HUES48 (cell line): ENCODE results near the gene CCDC150.

Experiments used
- H3K27ac ChIP-seq: one replicate; pipeline ENCODE4 v1.7.0; 2013; ENCODE audit warnings: low read depth, low read length, inconsistent platforms
- H3K27me3 ChIP-seq: 2 replicates; pipeline ENCODE4 v1.6.1; 2013; ENCODE audit warnings: mild to moderate bottlenecking, low read length; ENCODE audit not compliant: control insufficient read depth, insufficient read depth
- H3K36me3 ChIP-seq: 2 replicates; pipeline ENCODE4 v1.6.1; 2013; ENCODE audit warnings: low read length; ENCODE audit not compliant: control insufficient read depth, insufficient read depth
- H3K4me1 ChIP-seq: 2 replicates; pipeline ENCODE4 v1.6.1; 2013; ENCODE audit warnings: mild to moderate bottlenecking, low read length; ENCODE audit not compliant: control insufficient read depth, insufficient read depth
- H3K4me3 ChIP-seq: 2 replicates; pipeline ENCODE4 v1.5.1; 2013; ENCODE audit warnings: mild to moderate bottlenecking, low read depth, low read length
- H3K9ac ChIP-seq: 2 replicates; pipeline ENCODE4 v1.6.1; 2013; ENCODE audit warnings: mild to moderate bottlenecking, low read depth, low read length, moderate library complexity
- H3K9me3 ChIP-seq: 2 replicates; pipeline ENCODE4 v1.6.1; 2013; ENCODE audit warnings: low read length; ENCODE audit not compliant: control insufficient read depth, insufficient read depth

Gene CCDC150

DNA sequence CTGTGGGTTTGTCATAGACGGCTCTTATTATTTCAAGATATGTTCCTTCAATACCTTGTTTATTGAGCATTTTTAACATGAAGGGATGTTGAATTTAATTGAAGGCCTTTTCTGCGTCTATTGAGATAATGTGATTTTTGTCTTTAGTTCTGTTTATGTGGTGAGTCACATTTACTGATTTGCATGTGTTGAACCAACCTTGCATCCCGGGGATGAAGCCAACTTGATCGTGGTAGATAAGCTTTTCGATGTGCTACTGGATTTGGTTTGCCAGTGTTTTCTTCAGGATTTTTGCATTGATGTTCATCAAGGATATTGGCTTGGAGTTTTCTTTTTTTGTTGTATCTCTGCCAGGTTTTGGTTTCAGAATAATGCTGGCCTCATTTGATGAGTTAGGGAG lies 99.5 kb downstream of the CCDC150 start:
- H3K27ac ChIP-seq, result no peak overlapping the region
- H3K4me3 ChIP-seq, result no peak overlapping the region
- H3K9me3 ChIP-seq, result no peaks in the 10 kb centered on the region
- peaks cover 7% of the 10 kb centered on the region; the same call in 1 of the 2 replicates for H3K4me1 ChIP-seq
- H3K36me3 ChIP-seq, result peaks cover 17% of the 10 kb centered on the region
- H3K9ac ChIP-seq, result no peak overlapping the region
- H3K27me3 ChIP-seq, result no peaks in the 10 kb centered on the region

DNA sequence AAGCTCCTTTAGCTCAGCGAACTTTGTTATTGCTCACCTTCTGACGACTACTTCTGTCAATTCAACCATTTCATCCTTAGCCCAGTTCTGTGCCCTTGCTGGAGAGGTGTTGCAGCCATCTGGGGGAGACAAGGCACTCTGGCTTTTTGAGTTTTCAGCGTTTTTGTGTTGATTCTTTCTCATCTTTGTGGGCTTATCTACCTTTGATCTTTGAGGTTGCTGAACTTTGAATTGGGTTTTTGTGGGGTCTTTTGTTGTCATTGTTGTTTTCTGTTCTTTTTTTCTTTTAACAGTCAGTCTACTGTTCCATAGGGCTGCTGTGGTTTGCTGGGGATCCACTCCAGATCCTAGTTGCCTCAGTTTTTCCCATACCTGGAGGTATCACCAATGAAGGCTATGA lies 102.7 kb downstream of the CCDC150 start:
- Histone ChIP-seq H3K27ac (no peak overlapping the region), H3K9me3 (no peaks in the 10 kb centered on the region), H3K36me3 (peaks cover 9% of the 10 kb centered on the region), H3K4me1 (peaks cover 7% of the 10 kb centered on the region; the same call in 1 of the 2 replicates), H3K9ac (no peak overlapping the region), H3K27me3 (no peaks in the 10 kb centered on the region), H3K4me3 (no peak overlapping the region)

DNA sequence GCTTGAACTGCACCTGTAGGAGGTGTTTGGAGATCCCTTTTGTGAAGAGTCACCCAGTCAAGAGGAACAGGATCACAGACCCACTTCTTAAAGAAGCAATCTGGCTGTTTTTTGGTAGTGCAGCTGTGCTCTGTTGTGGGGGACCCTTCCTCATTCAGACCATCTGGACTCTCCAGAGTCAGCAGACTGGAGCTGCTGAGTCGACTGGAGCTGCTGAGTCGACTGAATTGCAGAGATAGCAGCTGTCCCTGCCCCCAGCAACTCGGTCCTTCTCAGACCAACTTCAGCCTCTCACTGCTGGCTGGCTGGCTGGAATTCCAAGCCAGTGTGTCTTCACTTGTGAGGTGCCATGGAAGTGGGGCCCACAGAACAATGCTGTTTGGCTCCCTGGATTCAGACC lies 103.2 kb downstream of the CCDC150 start:
- Histone ChIP-seq H3K27ac (no peak overlapping the region), H3K36me3 (peaks cover 9% of the 10 kb centered on the region), H3K9me3 (no peaks in the 10 kb centered on the region), H3K9ac (no peak overlapping the region), H3K27me3 (no peaks in the 10 kb centered on the region), H3K4me1 (peaks cover 7% of the 10 kb centered on the region; the same call in 1 of the 2 replicates), H3K4me3 (no peak overlapping the region)

DNA sequence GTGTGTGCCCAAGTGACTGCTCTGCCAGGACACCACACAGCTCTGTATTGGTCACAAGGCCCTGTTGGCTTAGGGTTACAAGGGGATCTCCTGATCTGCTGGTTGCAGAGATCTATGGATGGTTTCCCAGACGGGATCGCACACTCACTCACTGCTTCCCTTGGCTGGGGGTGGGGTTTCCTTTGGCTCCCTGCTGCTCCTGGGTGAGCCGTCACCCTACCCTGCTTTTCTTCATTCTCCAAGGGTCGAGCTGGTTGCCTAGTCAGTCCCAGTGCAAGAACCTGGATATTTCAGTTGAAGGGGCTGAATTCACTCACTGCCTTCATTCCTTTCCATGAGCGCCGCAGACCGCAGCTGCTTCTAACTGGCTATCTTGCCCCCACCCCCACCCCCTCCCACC lies 103.7 kb downstream of the CCDC150 start:
- H3K4me3 ChIP-seq, result no peak overlapping the region
- no peak overlapping the region for H3K9ac ChIP-seq
- H3K9me3 ChIP-seq, result no peaks in the 10 kb centered on the region
- H3K4me1 ChIP-seq, result peaks cover 7% of the 10 kb centered on the region; the same call in 1 of the 2 replicates
- H3K36me3 ChIP-seq, result peaks cover 9% of the 10 kb centered on the region
- no peaks in the 10 kb centered on the region for H3K27me3 ChIP-seq
- H3K27ac ChIP-seq, result no peak overlapping the region

DNA sequence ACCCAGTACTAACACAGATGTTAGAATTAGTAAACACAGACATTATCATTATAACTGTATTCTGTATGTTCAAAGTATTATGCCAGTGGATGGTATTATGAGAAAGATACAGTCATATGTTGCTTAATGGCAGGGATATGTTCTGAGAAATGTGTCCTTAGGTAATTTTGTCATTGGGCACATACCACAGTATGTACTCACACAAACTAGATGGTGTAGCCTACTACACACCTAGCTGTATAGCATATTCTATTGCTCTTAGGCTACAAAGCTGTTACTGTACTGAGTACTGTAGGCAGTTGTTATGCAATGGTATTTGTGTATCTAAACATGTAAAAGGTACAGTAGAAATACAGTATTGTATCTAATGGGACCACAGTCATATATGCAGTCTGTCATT lies 106.2 kb downstream of the CCDC150 start:
- no peak overlapping the region for H3K27ac ChIP-seq
- H3K9ac ChIP-seq, result no peak overlapping the region
- H3K36me3 ChIP-seq, result peaks cover 9% of the 10 kb centered on the region
- no peaks in the 10 kb centered on the region for H3K27me3 ChIP-seq
- no peaks in the 10 kb centered on the region for H3K9me3 ChIP-seq
- no peak overlapping the region for H3K4me3 ChIP-seq
- peaks cover 7% of the 10 kb centered on the region; the same call in 1 of the 2 replicates for H3K4me1 ChIP-seq

DNA sequence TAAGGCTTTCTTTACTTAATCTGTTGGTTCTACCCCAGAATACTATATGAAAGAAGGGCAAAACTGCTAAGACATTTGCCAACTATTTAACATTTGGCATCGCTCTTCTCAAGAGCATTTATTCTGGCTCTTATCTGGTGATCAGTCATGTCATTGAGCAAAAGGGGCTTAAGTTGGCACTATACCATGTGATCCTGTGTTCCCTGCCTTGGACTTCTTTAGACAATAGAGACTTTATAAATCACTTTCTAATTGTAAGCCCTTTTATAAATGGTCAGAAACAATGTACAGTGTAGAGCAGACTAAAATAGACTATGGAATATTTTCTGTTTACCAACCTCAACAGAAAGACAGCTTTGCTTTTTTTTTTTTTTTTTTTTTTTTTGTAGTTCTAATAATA lies 107.9 kb downstream of the CCDC150 start:
- H3K27ac ChIP-seq, result no peak overlapping the region
- H3K9me3 ChIP-seq, result no peaks in the 10 kb centered on the region
- no peak overlapping the region for H3K9ac ChIP-seq
- peaks cover 7% of the 10 kb centered on the region for H3K36me3 ChIP-seq
- no peaks in the 10 kb centered on the region for H3K27me3 ChIP-seq
- H3K4me1 ChIP-seq, result peaks cover 7% of the 10 kb centered on the region; the same call in 1 of the 2 replicates
- H3K4me3 ChIP-seq, result no peak overlapping the region

DNA sequence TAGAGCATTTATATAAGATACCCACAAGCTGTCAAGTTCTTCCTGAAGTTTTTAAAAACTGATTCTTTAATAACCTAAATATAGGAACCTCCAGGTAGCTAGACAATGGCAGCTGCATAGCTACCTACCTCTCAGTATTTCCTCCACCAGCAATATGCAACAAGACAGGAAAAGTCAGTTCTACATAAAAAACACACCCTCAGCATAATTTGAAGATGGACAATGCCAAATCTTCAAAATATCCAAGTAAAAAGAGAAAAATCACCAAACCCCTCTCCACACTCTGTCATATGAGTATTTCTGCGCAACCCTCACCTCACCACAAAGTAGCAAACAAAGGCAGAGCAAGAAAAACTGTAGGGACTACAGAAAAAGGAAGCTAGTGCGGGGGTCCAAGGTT lies 108.6 kb downstream of the CCDC150 start:
- no peaks in the 10 kb centered on the region for H3K27me3 ChIP-seq
- H3K27ac ChIP-seq, result no peak overlapping the region
- H3K4me3 ChIP-seq, result no peak overlapping the region
- H3K9ac ChIP-seq, result no peak overlapping the region
- H3K9me3 ChIP-seq, result no peaks in the 10 kb centered on the region
- H3K4me1 ChIP-seq, result peaks cover under 1% of the 10 kb centered on the region; the same call in 1 of the 2 replicates
- H3K36me3 ChIP-seq, result peaks cover under 1% of the 10 kb centered on the region; the same call in 1 of the 2 replicates

DNA sequence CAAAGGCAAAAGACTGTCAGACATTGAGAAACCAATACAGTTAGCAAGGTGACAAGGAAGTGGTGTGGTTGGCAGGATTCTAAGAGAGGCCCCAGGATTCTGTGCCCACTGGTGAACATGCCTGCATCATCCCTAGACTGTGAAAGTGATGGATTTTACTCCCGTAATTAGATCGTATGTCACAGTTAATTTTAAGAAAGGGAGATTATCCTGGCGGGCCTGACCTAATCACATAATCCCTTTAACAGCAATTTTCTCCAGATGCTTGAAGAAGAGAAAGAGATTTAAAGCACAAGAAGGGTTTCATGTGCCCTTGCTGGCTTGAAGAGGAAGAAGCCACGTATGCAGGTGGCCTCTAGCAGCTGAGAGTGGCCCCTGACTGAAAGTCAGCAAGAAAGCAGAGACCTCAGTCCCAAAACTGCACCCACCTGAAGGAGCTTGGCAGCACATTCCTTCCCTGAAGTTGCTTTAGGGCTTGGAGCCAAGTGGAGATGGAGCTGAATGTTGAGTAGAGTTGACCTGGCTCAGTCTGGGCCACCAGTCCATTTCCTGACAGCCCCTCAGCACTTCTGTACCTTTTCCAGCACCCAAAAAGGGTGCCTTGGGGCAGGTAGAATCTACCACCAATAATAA lies 110.9 kb downstream of the CCDC150 start:
- no peak overlapping the region for H3K27ac ChIP-seq

DNA sequence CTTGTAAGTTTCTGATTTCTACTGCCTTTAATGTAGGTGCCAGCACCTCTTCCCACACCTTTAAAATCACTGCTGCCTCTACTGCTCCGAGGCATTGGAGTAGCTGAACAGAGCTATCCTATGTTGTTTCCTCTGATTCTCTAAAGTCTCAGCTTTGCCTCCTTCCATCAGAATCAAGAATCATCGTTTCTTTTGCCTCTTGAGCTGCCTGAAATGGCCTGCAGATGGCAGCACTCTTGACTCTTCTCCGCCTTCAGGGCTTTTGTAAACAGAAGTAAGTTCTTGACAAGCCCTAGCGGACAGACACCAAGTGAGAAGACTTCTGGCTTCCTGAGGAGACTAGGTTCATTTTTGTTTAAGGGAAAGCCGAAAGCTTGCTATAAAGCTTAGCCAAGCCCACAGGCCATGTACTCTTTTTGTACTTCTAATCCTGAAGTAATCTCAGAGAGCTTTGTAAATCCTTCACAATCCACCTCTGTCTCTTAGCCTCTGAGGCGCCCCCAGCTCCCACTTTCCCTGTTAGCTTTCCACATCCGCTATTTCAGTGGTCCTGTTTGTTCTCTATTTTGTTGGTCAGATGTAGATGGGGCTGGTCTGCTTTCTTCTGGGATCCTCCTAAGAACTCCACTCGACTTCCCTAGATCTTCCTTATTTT lies 111.6 kb downstream of the CCDC150 start:
- H3K27me3 ChIP-seq, result no peaks in the 10 kb centered on the region
- no peak overlapping the region for H3K27ac ChIP-seq
- H3K4me3 ChIP-seq, result no peak overlapping the region
- no peaks in the 10 kb centered on the region for H3K9me3 ChIP-seq
- H3K9ac ChIP-seq, result no peak overlapping the region
- H3K36me3 ChIP-seq, result no peaks in the 10 kb centered on the region
- no peaks in the 10 kb centered on the region for H3K4me1 ChIP-seq

More for the DNA sequence above, 110.9 kb downstream of the CCDC150 start:
- Histone ChIP-seq H3K9ac (no peak overlapping the region), H3K36me3 (no peaks in the 10 kb centered on the region), H3K4me1 (no peaks in the 10 kb centered on the region), H3K9me3 (no peaks in the 10 kb centered on the region), H3K4me3 (no peak overlapping the region), H3K27me3 (no peaks in the 10 kb centered on the region)

DNA sequence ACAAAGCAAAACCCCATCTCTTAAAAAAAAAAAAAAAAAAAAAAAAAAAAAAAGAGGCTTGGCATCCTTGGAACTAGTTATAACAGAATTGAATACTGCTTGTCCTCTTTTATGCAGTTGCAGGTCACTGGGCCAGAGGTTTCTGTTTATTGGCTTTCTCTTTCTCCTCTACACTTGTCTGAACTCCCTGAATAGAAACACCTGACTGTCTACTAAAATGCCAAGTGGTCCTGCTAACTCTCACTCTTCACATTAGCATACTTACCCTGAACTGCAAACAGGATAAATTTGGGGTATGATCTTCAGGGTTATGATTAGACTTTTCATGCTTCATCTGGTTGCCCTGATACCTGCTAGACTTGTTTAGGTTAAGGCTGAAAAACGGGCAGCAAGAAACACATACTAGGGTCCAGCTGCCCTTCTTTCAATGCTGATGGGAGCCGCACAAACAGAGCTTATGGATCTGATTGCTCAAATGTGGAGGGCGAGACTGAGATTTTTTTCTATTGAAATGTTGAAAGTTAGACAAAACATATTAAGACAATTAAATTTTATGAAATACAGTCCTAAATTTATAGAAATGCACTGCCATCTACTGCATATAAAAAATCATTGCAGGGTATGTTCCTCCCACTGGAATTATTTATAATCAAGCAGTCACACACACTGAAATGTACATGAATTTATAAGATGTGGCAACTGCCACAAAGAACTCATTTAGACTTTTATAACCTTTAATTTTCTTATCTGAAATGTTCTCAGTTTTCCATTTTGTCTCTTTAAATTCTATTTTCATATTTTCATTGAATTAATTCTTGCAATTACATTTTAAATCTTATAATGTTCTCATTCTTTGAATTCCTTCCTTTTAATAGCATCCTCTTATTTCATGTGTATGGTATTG lies 119.2 kb downstream of the CCDC150 start:
- no peak overlapping the region for H3K9ac ChIP-seq
- no peak overlapping the region for H3K4me3 ChIP-seq
- H3K27me3 ChIP-seq, result no peaks in the 10 kb centered on the region
- H3K36me3 ChIP-seq, result peaks cover 20% of the 10 kb centered on the region
- H3K27ac ChIP-seq, result no peak overlapping the region
- H3K4me1 ChIP-seq, result no peaks in the 10 kb centered on the region
- H3K9me3 ChIP-seq, result no peaks in the 10 kb centered on the region

DNA sequence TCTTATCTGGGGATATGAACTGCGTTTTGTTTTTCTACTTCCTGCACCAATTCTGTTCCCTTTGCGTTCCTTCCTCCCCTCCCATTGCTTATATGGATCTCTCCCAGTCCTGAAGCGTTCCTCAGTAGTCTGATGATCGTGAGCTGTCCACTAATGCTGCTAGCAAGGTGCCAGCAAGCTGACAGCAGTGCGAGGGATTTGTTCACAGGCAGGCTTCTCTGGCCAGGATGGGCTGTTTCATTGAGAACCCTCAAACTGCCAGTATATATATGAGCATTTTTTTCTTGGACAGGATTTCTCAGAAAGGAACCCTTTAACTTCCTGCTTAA lies 119.8 kb downstream of the CCDC150 start:
- H3K4me3 ChIP-seq, result no peak overlapping the region
- H3K4me1 ChIP-seq, result no peaks in the 10 kb centered on the region
- H3K27me3 ChIP-seq, result no peaks in the 10 kb centered on the region
- peaks cover 27% of the 10 kb centered on the region for H3K36me3 ChIP-seq
- H3K9me3 ChIP-seq, result no peaks in the 10 kb centered on the region
- no peak overlapping the region for H3K9ac ChIP-seq
- no peak overlapping the region for H3K27ac ChIP-seq
